ENCODE data around the gene KLLN.
"Not testable (repeated sequence)": the region's sequence is repeated elsewhere in the genome, so short reads cannot be mapped to it uniquely, and the experiment has no call there.

Gene KLLN, protein sequence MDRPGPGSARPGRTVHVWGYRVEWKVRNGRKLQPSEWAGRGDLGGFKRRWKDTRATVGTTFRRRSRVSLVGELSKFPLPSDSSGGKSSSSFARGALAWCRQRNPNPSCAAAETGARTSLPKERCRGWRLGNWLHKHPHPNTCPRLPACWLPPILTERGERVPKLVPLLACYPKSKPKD

GRCh38 chr10:87863053-87863943, at the start of gene KLLN, which contains the start of gene PTEN:
Gene KLLN (minus strand): TSS chr10:87863533. CDS start chr10:87862487, 1,046 bp downstream.
Gene PTEN (plus strand): TSS chr10:87863625. CDS start chr10:87864470, 845 bp downstream.
- peak; percentile 89 for DNase-seq (ENCODE audit: low spot score)

DNA sequence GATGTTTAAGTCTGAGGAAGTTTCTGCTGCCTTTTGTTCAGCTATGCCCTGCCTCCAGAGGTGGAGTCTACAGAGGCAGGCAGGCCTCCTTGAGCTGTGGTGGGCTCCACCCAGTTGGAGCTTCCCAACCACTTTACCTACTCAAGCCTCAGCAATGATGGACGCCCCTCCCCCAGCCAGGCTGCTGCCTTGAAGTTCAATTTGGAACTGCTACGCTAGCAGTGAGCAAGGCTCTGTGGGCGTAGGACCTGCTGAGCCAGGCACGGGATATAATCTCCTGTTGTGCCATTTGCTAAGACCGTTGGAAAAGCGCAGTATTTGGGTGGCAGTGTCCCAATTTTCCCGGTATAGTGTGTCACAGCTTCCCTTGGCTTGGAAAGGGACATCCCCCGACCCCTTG, 40.1 kb upstream of the KLLN start:
- not testable (repeated sequence) for DNase-seq (ENCODE audit: low spot score)

DNA sequence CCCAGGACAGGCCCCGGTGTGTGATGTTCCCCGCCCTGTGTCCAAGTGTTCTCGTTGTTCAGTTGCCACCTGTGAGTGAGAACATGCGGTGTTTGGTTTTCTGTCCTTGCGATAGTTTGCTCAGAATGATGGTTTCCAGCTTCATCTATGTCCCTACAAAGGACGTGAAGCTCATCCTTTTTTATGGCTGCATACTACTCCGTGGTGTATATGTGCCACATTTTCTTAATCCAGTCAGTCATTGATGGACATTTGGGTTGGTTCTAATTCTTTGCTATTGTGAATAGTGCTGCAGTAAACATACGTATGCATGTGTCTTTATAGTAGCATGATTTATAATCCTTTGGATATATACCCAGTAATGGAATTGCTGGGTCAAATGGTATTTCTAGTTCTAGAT, 34.6 kb upstream of the KLLN start:
- not testable (repeated sequence) for DNase-seq (ENCODE audit: low spot score)

DNA sequence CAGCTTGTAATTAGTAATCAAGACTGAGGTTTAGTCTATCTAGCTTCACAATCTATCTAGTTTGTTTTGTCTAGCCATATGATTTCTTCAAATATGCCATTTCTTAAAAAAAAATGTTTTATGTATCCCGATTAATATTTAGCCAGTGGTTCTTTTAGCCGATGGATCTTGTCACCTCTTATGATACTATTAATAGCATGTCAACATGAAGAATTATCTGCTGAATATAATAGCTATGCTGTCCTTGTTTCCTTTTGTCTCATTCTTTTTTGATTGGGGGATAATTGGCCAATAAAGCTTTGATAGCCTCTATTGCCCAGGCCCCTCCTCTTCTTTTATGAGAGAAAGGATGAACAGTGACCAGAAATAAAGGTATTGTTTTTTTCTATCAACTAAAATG, 32.9 kb upstream of the KLLN start:
- no peak for DNase-seq (ENCODE audit: low spot score)

GRCh38 chr10:87895430-87895829, 32.1 kb upstream of the KLLN start:
- no peak for DNase-seq (ENCODE audit: low spot score)

- no peak for DNase-seq (ENCODE audit: low spot score)
These were observed 24.4 kb upstream of the KLLN start for GRCh38 chr10:87887548-87888289.

- DNase-seq (ENCODE audit: low spot score): no peak
These were observed 23.8 kb upstream of the KLLN start for GRCh38 chr10:87887146-87887545.

- no peak for DNase-seq (ENCODE audit: low spot score)
These were observed 23.3 kb upstream of the KLLN start for GRCh38 chr10:87886635-87887034.

DNA sequence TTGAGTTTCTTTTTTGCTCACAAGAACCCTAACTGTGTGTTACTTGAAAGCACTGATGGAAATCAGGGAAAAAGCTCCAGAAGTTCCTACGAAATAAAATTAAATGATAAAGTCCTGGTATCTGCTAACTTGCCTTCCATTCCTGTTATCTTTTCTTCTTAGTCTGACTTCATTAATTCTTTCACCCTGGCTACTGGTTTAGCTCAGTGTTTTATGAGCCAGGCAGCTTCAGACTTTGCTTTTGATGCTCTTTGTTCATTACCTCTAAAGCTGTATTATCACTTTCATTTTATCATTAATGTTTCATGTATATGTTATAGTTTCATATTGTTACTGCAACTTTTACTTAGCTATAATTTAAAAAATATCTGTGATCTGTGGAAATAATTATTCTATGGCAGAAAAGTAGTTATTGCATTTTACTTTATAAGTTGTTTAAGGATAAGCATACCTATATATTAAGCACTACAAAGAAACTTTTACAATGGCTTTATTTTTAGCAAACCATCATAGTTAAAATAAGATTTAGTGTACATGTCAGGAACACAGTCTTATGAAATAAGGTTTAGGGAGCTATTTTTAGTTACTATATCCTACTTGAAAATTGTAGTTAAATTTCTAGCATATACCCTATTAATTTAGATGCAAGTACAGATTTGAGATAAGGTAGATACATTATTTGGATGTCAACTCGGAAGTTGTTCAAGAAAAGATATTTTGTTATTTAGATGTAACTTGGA, 19.4 kb upstream of the KLLN start:
- no peak for DNase-seq (ENCODE audit: low spot score)

GRCh38 chr10:87881373-87882059, 18.2 kb upstream of the KLLN start:
- not testable (repeated sequence) for DNase-seq (ENCODE audit: low spot score)

DNA sequence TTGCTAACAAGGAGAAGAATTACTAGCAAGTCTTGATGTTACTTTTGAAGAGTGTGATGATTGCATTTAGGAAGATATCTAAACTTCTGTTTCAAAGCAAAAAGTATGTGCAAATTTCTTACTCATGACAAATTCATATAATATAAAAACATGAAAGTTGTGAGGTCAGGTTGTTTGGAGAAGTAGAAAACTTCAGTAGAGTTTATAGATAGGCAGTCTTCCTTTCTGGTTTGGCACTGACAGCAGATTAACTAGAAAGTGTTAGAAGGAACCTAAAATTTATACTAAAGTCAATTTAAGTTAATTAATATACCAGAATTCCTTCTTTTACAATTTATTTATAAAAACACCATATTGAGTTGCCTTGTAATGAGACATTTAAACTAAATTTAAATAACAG, 17.0 kb upstream of the KLLN start:
- no peak for DNase-seq (ENCODE audit: low spot score)

- DNase-seq (ENCODE audit: low spot score): no peak
These were observed 15.5 kb upstream of the KLLN start for GRCh38 chr10:87878664-87879459.

DNA sequence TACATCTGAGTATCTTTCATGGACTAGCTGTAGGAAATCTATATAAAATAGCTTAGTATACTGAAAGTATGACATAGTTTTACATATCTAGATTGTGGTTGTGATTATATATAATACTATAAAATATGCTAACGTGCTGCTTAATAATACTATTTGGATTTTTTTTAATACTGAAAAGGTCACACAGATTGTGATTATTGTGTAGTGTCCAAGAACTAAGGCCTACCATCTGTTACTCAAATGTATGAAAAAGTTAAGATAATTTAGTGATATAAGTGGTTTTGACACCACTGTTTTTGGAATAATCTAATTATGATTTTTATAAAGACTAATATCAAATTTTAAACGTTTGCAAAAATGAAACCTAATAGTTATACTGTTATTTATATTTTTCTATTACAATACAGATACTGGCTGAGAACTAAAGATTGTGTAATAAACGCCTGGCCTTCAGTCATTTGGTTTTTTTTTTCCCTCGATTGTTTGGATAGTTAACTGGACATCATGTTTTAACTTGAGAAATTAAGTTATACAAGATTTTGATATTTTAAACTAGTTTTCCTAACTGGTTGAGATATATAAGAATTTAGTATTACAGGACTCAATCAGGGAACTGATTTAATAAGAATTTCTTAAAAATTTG, 12.7 kb upstream of the KLLN start:
- no peak for DNase-seq (ENCODE audit: low spot score)

DNA sequence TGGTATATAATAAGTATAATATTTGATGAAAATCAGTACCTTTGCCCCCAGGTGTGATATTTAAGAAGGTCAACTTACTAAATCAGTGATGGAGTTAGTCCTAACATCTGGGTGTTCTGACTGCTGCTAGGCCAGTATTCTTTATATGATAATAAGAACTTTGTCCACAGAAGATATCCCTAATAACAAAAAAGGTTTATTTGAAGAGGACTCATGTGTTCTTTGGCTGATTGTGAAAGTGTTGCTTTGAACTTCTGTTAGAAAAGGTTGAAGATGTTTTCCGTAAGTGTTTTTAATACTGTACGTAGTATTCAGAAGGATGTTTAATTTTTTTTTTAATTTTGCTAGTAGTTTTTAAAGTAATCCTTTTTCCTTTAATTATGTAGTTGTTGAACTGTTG, 10.3 kb upstream of the KLLN start:
- no peak for DNase-seq (ENCODE audit: low spot score)

GRCh38 chr10:87872828-87873227, 9.5 kb upstream of the KLLN start:
- DNase-seq (ENCODE audit: low spot score): no peak

DNA sequence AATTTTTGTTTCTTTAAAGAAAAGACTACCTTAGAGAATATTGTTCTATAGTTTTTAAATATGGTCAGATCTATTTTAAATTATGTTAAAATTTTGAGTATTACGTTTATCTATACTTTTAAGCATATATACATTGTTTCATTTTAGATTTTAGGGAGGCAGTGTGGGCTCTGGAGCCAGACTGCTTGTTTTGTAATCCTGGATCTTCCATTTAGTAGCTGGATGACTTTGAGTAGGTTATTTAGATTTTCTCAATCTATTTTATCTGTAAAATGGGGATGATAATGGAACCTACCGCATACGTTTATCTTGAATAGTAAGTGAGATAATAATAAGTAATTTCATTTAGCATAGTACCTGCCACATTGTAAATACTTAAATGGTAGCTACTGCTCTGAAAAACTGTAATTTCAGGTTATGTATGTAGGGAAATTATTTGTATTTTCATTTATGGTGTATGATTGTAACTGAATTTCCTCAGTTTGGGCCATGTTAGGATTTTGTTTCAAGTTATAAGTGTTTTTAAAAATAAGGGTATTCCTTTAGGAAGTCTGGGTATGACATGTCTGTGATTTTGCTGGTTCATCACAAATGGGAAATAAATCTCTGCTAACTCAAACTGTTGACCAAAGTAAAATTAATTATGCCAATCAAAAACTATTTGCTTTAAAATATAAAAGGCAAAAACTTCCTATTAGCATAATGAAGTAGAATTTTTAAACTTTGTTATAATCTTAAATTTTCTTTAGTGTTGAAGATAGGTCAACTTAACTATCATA, 6.6 kb upstream of the KLLN start:
- DNase-seq (ENCODE audit: low spot score): no peak

DNA sequence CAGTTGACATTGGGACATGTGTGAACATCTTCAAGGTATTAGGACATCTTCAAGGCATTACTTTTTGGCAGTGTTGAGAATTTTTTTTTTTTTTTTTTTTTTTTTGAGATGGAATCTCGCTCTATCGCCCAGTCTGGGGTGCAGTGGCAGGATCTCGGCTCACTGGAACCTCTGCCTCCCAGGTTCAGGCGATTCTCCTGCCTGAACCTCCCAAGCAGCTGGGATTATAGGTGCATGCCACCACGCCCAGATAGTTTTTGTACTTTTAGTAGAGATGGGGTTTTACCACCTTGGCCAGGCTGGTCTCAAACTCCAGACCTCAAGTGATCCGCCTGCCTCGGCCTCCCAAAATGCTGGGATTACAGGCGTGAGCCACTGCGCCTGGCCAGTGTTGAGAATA, 5.8 kb upstream of the KLLN start:
- DNase-seq (ENCODE audit: low spot score): not testable (repeated sequence)

- peak; percentile 33 for DNase-seq (ENCODE audit: low spot score)
These were observed 4.9 kb upstream of the KLLN start for GRCh38 chr10:87868277-87868676.

DNA sequence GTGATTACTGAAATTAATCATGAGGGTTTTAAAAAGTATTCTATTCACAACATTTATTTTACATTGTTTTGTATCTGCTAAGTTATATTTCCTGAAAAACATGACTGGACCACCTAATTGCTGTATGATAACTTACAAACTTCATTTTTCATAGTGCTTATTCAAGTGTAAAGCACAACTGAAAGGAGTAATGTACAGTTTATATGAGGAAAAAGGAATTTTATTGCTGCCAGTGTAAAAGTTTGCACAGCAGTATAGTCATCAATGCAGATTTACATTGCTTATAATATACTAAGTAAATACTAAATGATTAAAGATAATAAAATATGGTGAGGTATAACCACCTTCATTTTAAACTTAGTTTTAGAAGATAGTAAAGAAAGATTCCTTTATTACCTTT, 4.1 kb upstream of the KLLN start:
- peak; percentile 28 for DNase-seq (ENCODE audit: low spot score)

All from hematopoietic multipotent progenitor cell treated with erythropoietin and hydrocortisone succinate and interleukin-3 and kit ligand, for 17 days (in vitro differentiated cells).